Esophagus squamous epithelium (tissue), 4 donors: ENCODE measurements around the gene FAM13B.

ENCODE experiments used
- CTCF ChIP-seq, 6 experiments: fragments of 450-650 bp in 4 of 6; fragments of 200-600 bp in 2 of 6; sonication (generic) in 2 of 6; IDR thresholded peaks; one replicate each; pipeline ENCODE4 v1.5.1; 2016 to 2019; ENCODE audit warnings: antibody characterized with exemption in 6 of 6, mild to moderate bottlenecking in 4 of 6, moderate library complexity in 4 of 6
- POLR2A ChIP-seq, 4 donors: fragments of 450-650 bp; IDR thresholded peaks; one replicate each; pipeline ENCODE4 v1.6.1; 2017; ENCODE audit warnings: antibody characterized with exemption in 4 of 4, mild to moderate bottlenecking in 4 of 4, moderate library complexity in 3 of 4

- peak; percentile 66 to 81 (median 74) for TF ChIP-seq CTCF (IDR thresholded peaks at IDR 0.05)
- TF ChIP-seq POLR2A (IDR thresholded peaks at IDR 0.05) = no peak
Measured at GRCh38 chr5:138068742-138069600, 36.1 kb upstream of the FAM13B start.
